ENCODE results near the gene ELMO1. TPM values are rescaled to one million over a fixed set of nuclear protein-coding genes. Genes with fewer than 3 reads are reported as not detected.
A peak's percentile ranks its signal among the peaks of the same experiment; 100 is the strongest.

ELMO1 gene
- total RNA-seq, 2 experiments from 2014 or later = 68.0 to 74.4 TPM

DNA sequence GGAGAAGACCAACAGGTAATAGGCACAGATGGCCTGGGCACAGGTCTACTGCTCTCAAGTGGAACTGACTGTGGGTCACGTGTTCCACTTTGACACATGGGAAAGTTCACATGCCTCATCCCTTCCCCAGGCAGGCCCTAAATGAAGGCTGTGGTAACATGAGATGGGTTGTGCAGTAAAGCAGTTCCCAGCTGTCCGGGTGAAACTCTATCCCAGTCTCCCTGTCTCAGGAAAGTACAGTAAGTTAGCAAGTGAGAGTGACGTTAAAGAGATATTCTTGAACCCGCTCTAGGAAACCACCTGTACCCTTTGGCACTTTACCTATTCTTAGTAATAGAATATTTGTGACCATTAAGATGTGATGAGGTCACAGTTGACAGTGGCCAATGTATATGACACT is 380.6 kb downstream of the ELMO1 start:
- Mint-ChIP-seq H3K27me3 (no peaks in the 10 kb centered on the region), H3K27ac (no peak overlapping the region), H3K9me3 (peaks cover 8% of the 10 kb centered on the region), H3K4me1 (peaks cover 62% of the 10 kb centered on the region), H3K36me3 (peaks cover 52% of the 10 kb centered on the region), H3K4me3 (no peak overlapping the region)
- DNase-seq = no peak

DNA sequence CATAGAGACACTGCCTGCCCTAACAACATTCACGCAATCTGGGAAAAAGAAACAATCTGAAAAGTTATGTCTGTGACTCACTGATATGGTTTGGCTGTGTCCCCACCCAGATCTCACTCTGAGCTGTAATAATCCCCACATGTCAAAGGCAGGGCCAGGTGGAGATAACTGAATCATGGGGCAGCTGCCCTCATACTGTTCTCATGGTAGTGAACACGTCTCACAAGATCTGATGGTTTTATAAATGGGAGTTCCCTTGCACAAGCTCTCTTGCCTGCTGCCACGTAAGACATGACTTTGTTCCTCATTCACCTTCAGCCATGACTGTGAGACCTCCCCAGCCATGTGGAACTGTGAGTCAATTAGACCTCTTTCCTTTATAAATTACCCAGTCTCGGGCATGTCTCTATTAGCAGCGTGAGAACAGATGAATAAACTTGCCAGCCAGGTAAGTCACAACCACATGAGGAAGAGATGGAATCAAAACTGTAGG is 382.8 kb downstream of the ELMO1 start:
- H3K27me3 Mint-ChIP-seq = no peaks in the 10 kb centered on the region
- H3K36me3 Mint-ChIP-seq = peaks cover 46% of the 10 kb centered on the region
- peak; percentile 6 for DNase-seq
- peak overlapping the region; percentile 70 for H3K27ac Mint-ChIP-seq
- H3K9me3 Mint-ChIP-seq = peaks cover 6% of the 10 kb centered on the region
- H3K4me3 Mint-ChIP-seq = no peak overlapping the region
- peaks cover 52% of the 10 kb centered on the region for H3K4me1 Mint-ChIP-seq

GRCh38 chr7:37062560-37062859 is 386.2 kb downstream of the ELMO1 start:
- H3K36me3 Mint-ChIP-seq = peaks cover 46% of the 10 kb centered on the region
- DNase-seq = no peak
- H3K4me1 Mint-ChIP-seq = peaks cover 27% of the 10 kb centered on the region
- H3K4me3 Mint-ChIP-seq = no peak overlapping the region
- no peaks in the 10 kb centered on the region for H3K27me3 Mint-ChIP-seq
- no peak overlapping the region for H3K27ac Mint-ChIP-seq
- peaks cover 2% of the 10 kb centered on the region for H3K9me3 Mint-ChIP-seq

DNA sequence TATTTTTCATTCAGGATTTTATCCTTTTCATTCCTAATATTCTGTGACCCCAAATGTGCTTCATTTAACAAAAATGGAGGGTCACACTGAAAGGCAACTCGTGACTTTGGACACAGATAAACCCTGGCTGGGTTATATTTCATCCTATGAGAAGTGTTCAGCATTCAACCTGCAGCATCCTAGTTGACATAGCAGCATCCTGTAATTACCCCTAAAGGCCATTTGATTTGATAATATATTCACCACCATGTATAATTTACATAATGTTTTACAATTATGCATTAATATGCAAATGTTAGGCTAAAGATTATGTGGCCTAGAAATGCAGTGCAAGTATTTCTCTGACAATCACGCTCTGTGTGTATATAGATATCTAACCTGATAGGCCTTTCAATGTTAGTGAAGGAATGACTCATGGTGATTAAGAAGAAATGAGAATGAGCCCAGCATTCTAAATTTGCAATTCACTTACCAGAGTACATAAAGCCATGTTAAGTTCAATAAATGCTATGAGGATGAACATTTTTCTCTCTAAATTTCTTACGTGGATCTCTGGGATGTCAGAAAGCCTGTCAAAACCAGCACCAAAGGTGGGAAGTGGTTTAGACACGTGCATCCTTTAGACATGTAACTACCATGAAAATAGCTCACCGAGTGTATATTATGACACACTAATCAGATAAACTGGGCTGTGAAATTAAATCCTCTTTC is 386.7 kb downstream of the ELMO1 start:
- Mint-ChIP-seq H3K27ac (no peak overlapping the region), H3K9me3 (peaks cover 2% of the 10 kb centered on the region), H3K36me3 (peaks cover 49% of the 10 kb centered on the region), H3K4me3 (no peak overlapping the region), H3K4me1 (peaks cover 27% of the 10 kb centered on the region), H3K27me3 (no peaks in the 10 kb centered on the region)
- no peak for DNase-seq

DNA sequence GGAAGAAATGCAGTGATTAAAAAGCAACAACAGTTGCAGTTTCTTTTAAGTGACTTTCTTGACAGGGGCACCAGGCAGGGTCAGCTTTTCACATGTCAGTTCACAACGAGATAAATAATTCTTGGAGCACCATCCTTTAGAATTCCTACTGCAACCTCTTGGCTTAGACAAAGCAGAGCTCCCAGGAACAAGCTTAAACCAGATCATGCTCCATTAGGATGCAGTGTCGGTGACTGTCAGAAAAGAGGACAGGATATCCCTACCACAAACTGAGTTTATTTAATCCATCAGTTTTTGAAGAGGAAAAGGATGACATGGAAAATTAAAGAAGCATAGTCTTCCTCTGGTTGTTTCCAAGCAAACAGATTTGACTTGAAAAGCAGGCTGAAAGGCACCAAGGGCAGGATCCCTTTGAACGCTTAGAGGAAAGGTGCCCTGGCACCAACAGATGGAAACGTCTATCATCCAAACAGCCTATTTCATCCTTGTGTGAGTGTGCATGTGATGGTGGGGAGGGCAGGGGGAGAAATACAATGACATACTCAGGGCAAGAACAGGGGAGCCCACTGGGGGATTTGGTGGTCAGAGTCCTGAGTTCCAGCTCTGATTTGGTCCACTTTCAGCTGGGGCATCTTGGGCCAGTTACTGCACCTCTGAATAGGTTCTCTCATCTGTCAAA is 392.3 kb downstream of the ELMO1 start:
- H3K4me3 Mint-ChIP-seq = no peak overlapping the region
- H3K36me3 Mint-ChIP-seq = peaks cover 50% of the 10 kb centered on the region
- H3K9me3 Mint-ChIP-seq = no peaks in the 10 kb centered on the region
- H3K27ac Mint-ChIP-seq = no peak overlapping the region
- DNase-seq = no peak
- H3K4me1 Mint-ChIP-seq = no peaks in the 10 kb centered on the region
- no peaks in the 10 kb centered on the region for H3K27me3 Mint-ChIP-seq

DNA sequence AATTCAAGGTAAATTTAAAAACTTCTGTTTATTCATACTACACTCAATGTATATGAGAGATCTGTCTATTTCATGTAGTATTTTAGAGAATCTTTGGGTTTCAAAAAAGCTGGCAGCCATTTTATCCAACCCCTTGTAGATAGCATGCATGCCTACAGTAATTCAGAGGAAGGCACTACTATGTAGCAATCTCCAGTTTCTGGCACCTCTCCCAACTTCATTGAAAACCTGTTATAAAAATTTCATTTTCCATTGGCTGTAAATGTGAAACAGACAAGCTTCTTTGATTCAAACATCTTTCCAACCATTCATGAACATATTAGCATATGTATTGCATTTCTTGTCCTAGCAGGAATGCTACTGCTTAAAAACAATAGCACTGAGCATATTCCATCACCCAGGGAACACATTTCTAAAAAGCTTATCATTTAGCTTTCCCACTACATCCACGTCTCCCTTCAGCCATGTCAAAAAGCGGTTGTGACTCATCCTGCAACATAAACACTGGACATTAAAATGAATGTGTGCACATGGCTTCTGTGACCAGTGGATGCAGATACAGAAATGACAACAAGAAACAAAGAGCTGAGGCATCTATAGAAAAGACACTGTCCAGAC is 393.9 kb downstream of the ELMO1 start:
- Mint-ChIP-seq H3K36me3 (peaks cover 42% of the 10 kb centered on the region), H3K4me3 (no peak overlapping the region), H3K4me1 (no peaks in the 10 kb centered on the region), H3K27ac (no peak overlapping the region), H3K9me3 (no peaks in the 10 kb centered on the region), H3K27me3 (no peaks in the 10 kb centered on the region)
- no peak for DNase-seq

GRCh38 chr7:37052705-37053104 is 396.0 kb downstream of the ELMO1 start:
- no peaks in the 10 kb centered on the region for H3K9me3 Mint-ChIP-seq
- H3K4me3 Mint-ChIP-seq = no peak overlapping the region
- no peak overlapping the region for H3K27ac Mint-ChIP-seq
- DNase-seq = no peak
- peaks cover 32% of the 10 kb centered on the region for H3K36me3 Mint-ChIP-seq
- H3K27me3 Mint-ChIP-seq = no peaks in the 10 kb centered on the region
- H3K4me1 Mint-ChIP-seq = peaks cover 5% of the 10 kb centered on the region

GRCh38 chr7:37050801-37051200 is 397.9 kb downstream of the ELMO1 start:
- Mint-ChIP-seq H3K4me3 (no peak overlapping the region), H3K36me3 (peaks cover 25% of the 10 kb centered on the region), H3K4me1 (peaks cover 12% of the 10 kb centered on the region), H3K27me3 (no peaks in the 10 kb centered on the region), H3K9me3 (no peaks in the 10 kb centered on the region), H3K27ac (no peak overlapping the region)
- no peak for DNase-seq

DNA sequence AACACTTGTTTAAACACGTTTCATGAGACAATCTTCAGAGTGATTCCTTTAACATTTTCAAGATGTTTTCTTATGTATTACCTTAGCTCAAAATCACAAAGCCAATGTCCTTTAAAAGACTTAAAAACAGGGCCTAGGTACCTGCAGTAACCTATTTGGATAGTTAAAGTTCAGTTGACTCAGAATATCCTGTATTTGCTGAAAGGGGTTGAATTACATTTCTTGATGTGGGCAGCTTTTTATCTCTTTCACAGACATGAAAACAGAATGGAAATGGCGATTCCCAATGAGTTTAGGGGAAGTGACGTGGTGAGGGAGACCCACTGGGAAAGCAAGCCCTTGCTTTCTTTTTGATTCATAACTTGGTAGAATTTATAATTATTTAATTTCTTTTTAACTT is 400.0 kb downstream of the ELMO1 start:
- H3K9me3 Mint-ChIP-seq = no peaks in the 10 kb centered on the region

DNA sequence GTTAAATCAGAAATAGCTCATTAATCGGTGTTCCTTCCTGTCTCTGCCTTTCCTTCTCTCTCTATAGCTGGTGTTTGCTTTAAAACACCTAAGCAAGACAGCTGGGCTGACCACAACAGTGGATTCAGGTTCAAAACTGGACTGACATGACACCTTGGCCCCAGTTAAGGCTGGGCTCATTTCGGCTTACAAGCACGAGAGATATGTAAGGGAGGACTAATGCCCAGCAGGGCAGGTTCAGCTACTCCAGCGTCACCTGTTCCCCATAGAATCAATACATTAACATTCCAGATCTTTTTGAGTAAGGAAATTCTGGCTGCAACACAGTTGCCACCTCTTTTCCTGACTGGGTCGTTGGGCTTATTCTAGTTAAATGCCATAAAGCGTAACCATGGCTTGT is 401.4 kb downstream of the ELMO1 start:
- Mint-ChIP-seq H3K4me3 (no peak overlapping the region), H3K36me3 (peaks cover 23% of the 10 kb centered on the region), H3K27ac (no peak overlapping the region), H3K4me1 (peaks cover 14% of the 10 kb centered on the region), H3K27me3 (no peaks in the 10 kb centered on the region), H3K9me3 (no peaks in the 10 kb centered on the region)
- DNase-seq = no peak

More for the DNA sequence above, 400.0 kb downstream of the ELMO1 start:
- Mint-ChIP-seq H3K4me1 (peaks cover 14% of the 10 kb centered on the region), H3K27ac (no peak overlapping the region), H3K27me3 (no peaks in the 10 kb centered on the region), H3K4me3 (no peak overlapping the region), H3K36me3 (peaks cover 18% of the 10 kb centered on the region)
- DNase-seq = no peak

DNA sequence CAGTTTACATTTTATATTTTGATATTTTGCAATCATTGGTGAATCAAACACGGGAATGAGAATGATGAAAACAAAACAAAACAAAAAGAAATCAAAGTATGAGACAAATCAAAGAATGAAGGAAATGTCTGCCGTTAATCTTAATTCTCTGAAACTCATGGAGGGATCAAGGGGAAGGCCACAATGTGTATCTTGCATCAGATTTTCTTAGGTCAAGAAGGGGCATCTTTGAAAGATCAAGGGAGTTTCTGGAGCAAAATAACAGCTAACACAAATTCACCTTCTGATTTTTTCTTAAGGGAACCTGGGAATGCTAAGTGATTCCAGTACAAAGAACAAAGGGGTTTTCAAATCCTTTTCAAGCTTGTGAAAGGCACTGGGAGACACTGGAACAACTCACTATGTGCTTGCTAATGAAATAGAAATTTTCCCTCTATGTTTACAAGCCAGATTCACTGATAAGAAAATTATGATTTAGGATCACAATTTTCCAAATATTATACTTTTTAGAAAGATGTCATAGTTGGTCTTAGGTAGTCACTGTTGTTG is 402.1 kb downstream of the ELMO1 start:
- Mint-ChIP-seq H3K9me3 (peaks cover 1% of the 10 kb centered on the region), H3K36me3 (peaks cover 27% of the 10 kb centered on the region), H3K4me3 (no peak overlapping the region), H3K27ac (no peak overlapping the region), H3K4me1 (peaks cover 14% of the 10 kb centered on the region), H3K27me3 (no peaks in the 10 kb centered on the region)
- no peak for DNase-seq

DNA sequence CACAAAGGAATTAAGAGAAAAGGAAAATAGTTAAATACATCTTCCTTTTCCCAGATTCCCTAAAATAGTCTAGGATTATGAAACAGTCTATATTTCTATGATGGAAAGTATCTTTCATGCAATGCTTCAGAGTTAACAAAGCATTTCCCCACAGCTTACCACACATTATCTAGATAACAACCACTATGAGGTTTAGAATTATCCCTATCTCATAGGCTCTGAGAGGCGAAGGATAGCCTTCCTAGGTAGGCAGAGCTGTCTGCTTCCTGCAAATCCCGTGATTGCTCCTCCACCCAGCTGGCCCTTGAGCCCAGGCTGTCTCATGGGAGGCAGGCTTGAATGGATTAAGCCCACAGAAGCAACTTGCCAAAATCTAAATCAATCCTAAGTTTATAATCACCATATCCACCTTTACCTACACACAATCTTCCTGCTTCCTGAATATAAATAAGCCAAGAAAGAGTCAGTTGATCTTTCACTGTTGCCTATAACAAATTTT is 402.9 kb downstream of the ELMO1 start:
- Mint-ChIP-seq H3K4me1 (peaks cover 14% of the 10 kb centered on the region), H3K36me3 (peaks cover 32% of the 10 kb centered on the region), H3K4me3 (no peak overlapping the region), H3K27me3 (no peaks in the 10 kb centered on the region), H3K9me3 (peaks cover 7% of the 10 kb centered on the region), H3K27ac (no peak overlapping the region)
- DNase-seq = no peak

DNA sequence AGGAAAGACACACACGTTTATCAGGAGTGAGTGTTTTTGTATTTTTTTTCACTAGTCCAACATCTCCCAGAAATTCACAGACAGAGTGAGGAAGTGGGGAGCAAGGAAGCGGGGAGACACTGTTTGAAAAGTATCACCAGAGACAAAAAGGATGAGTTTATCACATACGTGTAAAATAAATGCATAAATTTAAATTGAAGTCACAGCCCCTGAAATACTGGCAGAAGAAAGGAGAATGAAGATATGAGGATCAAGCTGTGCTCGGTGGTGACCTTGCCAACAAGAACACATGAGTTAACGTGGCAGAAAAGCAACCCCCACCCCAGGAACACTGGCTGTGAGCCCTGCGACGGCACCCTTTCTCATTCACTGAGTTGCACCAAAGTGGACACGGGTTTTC is 407.2 kb downstream of the ELMO1 start:
- Mint-ChIP-seq H3K4me1 (peaks cover 7% of the 10 kb centered on the region), H3K27ac (no peak overlapping the region), H3K27me3 (no peaks in the 10 kb centered on the region), H3K4me3 (no peak overlapping the region), H3K36me3 (peaks cover 64% of the 10 kb centered on the region), H3K9me3 (peaks cover 22% of the 10 kb centered on the region)
- no peak for DNase-seq

DNA sequence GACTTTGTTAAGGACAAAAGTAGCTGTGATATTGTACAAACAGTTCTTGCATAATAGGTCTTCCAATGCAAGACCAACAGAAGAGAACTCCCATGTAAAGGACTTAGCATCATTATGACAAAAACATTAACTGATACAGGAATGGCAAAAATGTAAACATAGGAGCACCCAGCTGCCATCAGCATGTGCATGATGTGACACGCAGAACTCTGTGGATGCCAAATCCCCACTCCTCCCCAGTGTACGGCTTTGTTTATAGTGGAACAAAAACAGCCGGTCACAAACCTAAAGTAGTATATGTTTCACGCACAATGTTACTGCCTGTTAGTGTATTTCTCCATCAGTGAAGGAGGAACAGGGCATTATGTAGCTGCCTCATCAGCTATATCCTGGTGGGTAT is 408.3 kb downstream of the ELMO1 start:
- DNase-seq = no peak
- no peaks in the 10 kb centered on the region for H3K27me3 Mint-ChIP-seq
- H3K4me1 Mint-ChIP-seq = peaks cover 3% of the 10 kb centered on the region
- H3K36me3 Mint-ChIP-seq = peaks cover 65% of the 10 kb centered on the region
- H3K4me3 Mint-ChIP-seq = no peak overlapping the region
- peaks cover 22% of the 10 kb centered on the region for H3K9me3 Mint-ChIP-seq
- no peak overlapping the region for H3K27ac Mint-ChIP-seq

GRCh38 chr7:37039131-37039749 is 409.4 kb downstream of the ELMO1 start:
- no peak overlapping the region for H3K4me3 Mint-ChIP-seq
- H3K36me3 Mint-ChIP-seq = peaks cover 64% of the 10 kb centered on the region
- no peaks in the 10 kb centered on the region for H3K27me3 Mint-ChIP-seq
- H3K9me3 Mint-ChIP-seq = peaks cover 22% of the 10 kb centered on the region
- H3K27ac Mint-ChIP-seq = no peak overlapping the region
- H3K4me1 Mint-ChIP-seq = peaks cover 3% of the 10 kb centered on the region
- DNase-seq = no peak
